A549 (cell line): ENCODE results near the gene FOXB1. TPM values are rescaled to one million over a fixed set of nuclear protein-coding genes. Genes with fewer than 3 reads are reported as not detected.

Experiments
- ATAC-seq, 2 experiments: fragments of 200-7000 bp in 1 of 2; fragments of >200 bp in 1 of 2; cut with Nextera tagmentation in 1 of 2; cut with Tn5 transposase in 1 of 2; 3 replicates each; pipeline versions ENCODE4 v1.8.0 to v1.9.1; 2018 to 2020; ENCODE audit warnings: mild to moderate bottlenecking in 1 of 2, moderate library complexity in 1 of 2
- CTCF ChIA-PET: fragments of 300-600 bp; sonication (Branson Sonifier 250); formaldehyde crosslinking; extraction: SDS; loops from one replicate; lab custom pipeline; 2021; ENCODE audit warnings: antibody characterized with exemption, inconsistent platforms; lab: Yijun Ruan, JAX
- POLR2A ChIA-PET: fragments of 350-600 bp; formaldehyde crosslinking; extraction: SDS; loops from one replicate; lab custom pipeline; 2021; ENCODE audit warnings: antibody characterized with exemption, inconsistent platforms; lab: Yijun Ruan, JAX
- DNase-seq, 2 experiments: peaks; one replicate each; pipeline versions ENCODE4 v3.0.0 to v3.0.0-alpha.2; 2011 to 2016; ENCODE audit warnings: low read depth in 1 of 2, low spot score in 1 of 2
- FAIRE-seq: peaks from 2 replicates; lab custom pipeline; 2011; peaks lifted over from hg19 to GRCh38; lab: Jason Lieb, UNC
- H3K27ac ChIP-seq, 2 experiments: fragments of >200 bp; sonication (Bioruptor Twin); formaldehyde crosslinking; 3 replicates each; pipeline ENCODE4 v1.5.1; 2016 to 2017
- H3K4me1 ChIP-seq: fragments of >200 bp; sonication (Bioruptor Twin); formaldehyde crosslinking; 3 replicates; pipeline ENCODE4 v1.6.1; 2016
- H3K4me2 ChIP-seq: fragments of >200 bp; sonication (Bioruptor Twin); formaldehyde crosslinking; 3 replicates; pipeline ENCODE4 v1.6.1; 2016
- H3K4me3 ChIP-seq: fragments of >200 bp; sonication (Bioruptor Twin); formaldehyde crosslinking; 3 replicates; pipeline ENCODE4 v1.5.1; 2016
- H3K9me3 ChIP-seq: fragments of >200 bp; sonication (Bioruptor Twin); formaldehyde crosslinking; 3 replicates; pipeline ENCODE4 v1.6.1; 2016
- BCL3 ChIP-seq: fragments of >200 bp; sonication (Bioruptor Twin); formaldehyde crosslinking; IDR thresholded peaks from 3 replicates; pipeline ENCODE4 v1.6.1; 2016
- CHD4 ChIP-seq: fragments of 200-600 bp; sonication (generic); IDR thresholded peaks from 2 replicates; pipeline ENCODE4 v1.6.1; 2016; ENCODE audit warnings: antibody characterized with exemption, mild to moderate bottlenecking, borderline replicate concordance
- CTCF ChIP-seq: fragments of >200 bp; sonication (Bioruptor Twin); formaldehyde crosslinking; IDR thresholded peaks from 3 replicates; pipeline ENCODE4 v1.5.1; 2016
- E2F6 ChIP-seq: IDR thresholded peaks from 2 replicates; pipeline ENCODE4 v1.6.1; 2012; ENCODE audit warnings: low read depth, borderline replicate concordance
- EP300 ChIP-seq, 2 experiments: fragments of >200 bp; sonication (Bioruptor Twin); formaldehyde crosslinking; IDR thresholded peaks; 2 replicates in 1 of 2; 3 replicates in 1 of 2; pipeline ENCODE4 v1.6.1; 2016 to 2017
- ESRRA ChIP-seq: fragments of 150-350 bp; IDR thresholded peaks from 2 replicates; pipeline ENCODE4 v1.6.1; 2014; ENCODE audit warnings: mild to moderate bottlenecking, low read length, borderline replicate concordance
- FOSB ChIP-seq: fragments of 250-450 bp; sonication (Bioruptor Pico); IDR thresholded peaks from 2 replicates; pipeline ENCODE4 v1.5.0; 2020; ENCODE audit warnings: mild to moderate bottlenecking, moderate library complexity
- FOSL2 ChIP-seq, 2 experiments: fragments of 450-650 bp in 1 of 2; fragments of >200 bp in 1 of 2; sonication (Bioruptor Twin) in 1 of 2; formaldehyde crosslinking; IDR thresholded peaks; 2 replicates each; pipeline versions ENCODE4 v1.5.0 to v1.6.1; 2016 to 2020; ENCODE audit warnings: mild to moderate bottlenecking in 1 of 2, moderate library complexity in 1 of 2
- FOXS1 ChIP-seq: fragments of 250-450 bp; sonication (Bioruptor Pico); IDR thresholded peaks from 2 replicates; pipeline ENCODE4 v1.5.0; 2020; ENCODE audit warnings: mild to moderate bottlenecking, moderate library complexity
- HDAC2 ChIP-seq: fragments of 200-600 bp; sonication (generic); IDR thresholded peaks from 2 replicates; pipeline ENCODE4 v1.6.1; 2016
- HES2 ChIP-seq: fragments of >200 bp; sonication (Bioruptor Twin); formaldehyde crosslinking; IDR thresholded peaks from 2 replicates; pipeline ENCODE4 v1.6.1; 2016
- HMGXB4 ChIP-seq: fragments of 250-450 bp; sonication (Bioruptor Pico); IDR thresholded peaks from 2 replicates; pipeline ENCODE4 v1.5.0; 2021; ENCODE audit warnings: mild to moderate bottlenecking, moderate library complexity, borderline replicate concordance
- HOXA7 ChIP-seq: fragments of 250-450 bp; sonication (Bioruptor Pico); IDR thresholded peaks from 2 replicates; pipeline ENCODE4 v1.5.0; 2020; ENCODE audit warnings: mild to moderate bottlenecking, moderate library complexity
- HOXB5 ChIP-seq: fragments of 250-450 bp; sonication (Bioruptor Pico); IDR thresholded peaks from 2 replicates; pipeline ENCODE4 v1.5.0; 2020; ENCODE audit warnings: mild to moderate bottlenecking, moderate library complexity
- JUN ChIP-seq, 2 experiments: fragments of >200 bp; sonication (Bioruptor Twin); formaldehyde crosslinking; IDR thresholded peaks; 2 replicates in 1 of 2; 3 replicates in 1 of 2; pipeline ENCODE4 v1.6.1; 2016 to 2017
- KDM5A ChIP-seq: fragments of 200-600 bp; sonication (generic); IDR thresholded peaks from 2 replicates; pipeline ENCODE4 v1.6.1; 2016; ENCODE audit warnings: antibody characterized with exemption, mild to moderate bottlenecking
- MAFK ChIP-seq: fragments of 450-650 bp; IDR thresholded peaks from 2 replicates; pipeline ENCODE4 v1.6.1; 2014; ENCODE audit not compliant: partially characterized antibody
- NFE2L2 ChIP-seq: fragments of 150-350 bp; conservative IDR thresholded peaks from 2 replicates; pipeline ENCODE4 v1.6.1; 2014; ENCODE audit warnings: low read length
- NPAS2 ChIP-seq: fragments of 250-450 bp; sonication (Bioruptor Pico); IDR thresholded peaks from 2 replicates; pipeline ENCODE4 v1.8.0; 2022; ENCODE audit warnings: mild to moderate bottlenecking, moderate library complexity, borderline replicate concordance
- POLR2AphosphoS2 ChIP-seq: conservative IDR thresholded peaks from 2 replicates; pipeline ENCODE4 v1.6.1; 2012; ENCODE audit warnings: low read length, improper control_type of control experiment, inconsistent platforms
- RARB ChIP-seq: fragments of 250-450 bp; sonication (Bioruptor Pico); IDR thresholded peaks from 2 replicates; pipeline ENCODE4 v1.8.0; 2021; ENCODE audit warnings: mild to moderate bottlenecking, moderate library complexity
- RCOR1 ChIP-seq: fragments of 150-350 bp; IDR thresholded peaks from 2 replicates; pipeline ENCODE4 v1.6.1; 2014; ENCODE audit warnings: antibody characterized with exemption, low read length, low read depth
- REST ChIP-seq: fragments of 200-600 bp; sonication (generic); IDR thresholded peaks from 2 replicates; pipeline ENCODE4 v1.6.1; 2016; ENCODE audit warnings: antibody characterized with exemption, mild to moderate bottlenecking, moderate library complexity
- SREBF2 ChIP-seq: fragments of 450-650 bp; IDR thresholded peaks from 2 replicates; pipeline ENCODE4 v1.6.1; 2014; ENCODE audit warnings: mild to moderate bottlenecking, moderate library complexity
- ZC3H11A ChIP-seq: fragments of 450-650 bp; IDR thresholded peaks from 2 replicates; pipeline ENCODE4 v1.6.1; 2014; ENCODE audit warnings: antibody characterized with exemption, mild to moderate bottlenecking
- WGBS: methylation state at CpG from one replicate; pipeline ENCODE4 v1.1.6; 2017; ENCODE audit errors: missing lambda C conversion rate; 5-methylcytosine and 5-hydroxymethylcytosine counted together
- polyA plus RNA-seq, 4 experiments: library from polyadenylated mRNA; depleted of rRNA in 3 of 4; stranded (reverse); fragments of >200 nt; fragmentation: RNase III in 1 of 4; extraction: RNeasy Plus Mini Kit Qiagen cat#74134 plus additional on column Dnase treatment in 1 of 4; gene quantifications; 2 replicates in 3 of 4; 3 replicates in 1 of 4; pipeline ENCODE4 v1.2.3, GENCODE V29; 2011 to 2017

Gene FOXB1
- polyA plus RNA-seq, 2 of the 4 experiments (the other 2 are of a cell fraction) = not detected

GRCh38 chr15:59960318-59960717 lies 43.8 kb upstream of the FOXB1 start:
- no peak overlapping the region for H3K4me3 ChIP-seq
- H3K4me2 ChIP-seq = no peak overlapping the region
- DNase-seq = no peak
- no peak overlapping the region for H3K27ac ChIP-seq
- no peaks in the 10 kb centered on the region for H3K4me1 ChIP-seq
- peaks cover 13% of the 10 kb centered on the region; the same call in 1 of the 3 replicates for H3K9me3 ChIP-seq
- TF ChIP-seq KDM5A (no peak), FOSL2 (IDR thresholded peaks at IDR 0.05) (no peak), FOSL2 (CRISPR knock-in tag; IDR thresholded peaks at IDR 0.05) (no peak), ESRRA (no peak), HMGXB4 (CRISPR knock-in tag) (no peak), HOXA7 (CRISPR knock-in tag) (no peak), JUN (IDR thresholded peaks at IDR 0.05) (no peak), EP300 (IDR thresholded peaks at IDR 0.05) (no peak), CTCF (no peak), NFE2L2 (no peak), RCOR1 (no peak), MAFK (no peak), HOXB5 (CRISPR knock-in tag) (no peak), SREBF2 (no peak), NPAS2 (no peak), POLR2AphosphoS2 (no peak), ZC3H11A (no peak)
- ChIA-PET CTCF (no interaction called here), POLR2A (no interaction called here)
- ATAC-seq = no peak
- FAIRE-seq = no peak

GRCh38 chr15:59963322-59963721 lies 40.8 kb upstream of the FOXB1 start:
- H3K4me1 ChIP-seq = no peaks in the 10 kb centered on the region
- H3K4me2 ChIP-seq = no peak overlapping the region
- 15% methylated on average over 1 of the region's 1 CpG for WGBS
- TF ChIP-seq RARB (CRISPR knock-in tag) (no peak), REST (no peak), HES2 (no peak), HDAC2 (no peak), E2F6 (no peak), FOXS1 (CRISPR knock-in tag) (no peak), CHD4 (no peak), FOSB (CRISPR knock-in tag) (no peak), HMGXB4 (CRISPR knock-in tag) (no peak), ESRRA (no peak), RCOR1 (no peak), MAFK (no peak), FOSL2 (IDR thresholded peaks at IDR 0.05) (no peak), FOSL2 (CRISPR knock-in tag; IDR thresholded peaks at IDR 0.05) (no peak), BCL3 (no peak), POLR2AphosphoS2 (no peak)
- TF ChIP-seq, all 56 proteins: peak for 0
- no peak for DNase-seq
- no peak for ATAC-seq
- Histone ChIP-seq H3K27ac (no peak overlapping the region), H3K4me3 (no peak overlapping the region), H3K9me3 (peaks cover 13% of the 10 kb centered on the region; the same call in 1 of the 3 replicates)
- CTCF ChIA-PET = no interaction called here
- FAIRE-seq = no peak
- POLR2A ChIA-PET = no interaction called here
